ENCODE results near the gene PLXNA4.

The PLXNA4 gene

GRCh38 chr7:132398253-132398925, 177.9 kb downstream of the PLXNA4 start:
- no peak overlapping the region for H3K4me3 ChIP-seq (ENCODE audit: low read length)
- H2BK120ac ChIP-seq (ENCODE audit: low read depth, low read length) = no peak overlapping the region
- no peak overlapping the region for H3K4ac ChIP-seq (ENCODE audit: low read depth, low read length)
- H2BK15ac ChIP-seq (replicated peaks; ENCODE audit: low read depth) = no peak overlapping the region
- H3K23ac ChIP-seq (ENCODE audit: low read length) = no peak overlapping the region
- H3K27me3 ChIP-seq (ENCODE audit: insufficient read depth, low read length, poor library complexity) = no peaks in the 10 kb centered on the region
- no peak overlapping the region for H2BK5ac ChIP-seq (ENCODE audit: low read length)
- H3K27ac ChIP-seq (ENCODE audit: low read depth, low read length) = no peak overlapping the region
- H3K4me1 ChIP-seq (ENCODE audit: control insufficient read depth, low read depth, low read length) = peaks cover 2% of the 10 kb centered on the region
- no CpG with 5 or more reads among the region's 14 CpGs for WGBS (ENCODE audit: extremely low coverage, insufficient coverage, low lambda C conversion rate)
- no peak overlapping the region for H4K5ac ChIP-seq (ENCODE audit: low read length)
- no peak overlapping the region for H3K4me2 ChIP-seq (ENCODE audit: low read length)
- no peak overlapping the region for H3K9ac ChIP-seq (ENCODE audit: low read length)
- H3K56ac ChIP-seq (ENCODE audit: low read length) = no peak overlapping the region
- H3K36me3 ChIP-seq (ENCODE audit: control insufficient read depth, insufficient read depth, low read length) = no peaks in the 10 kb centered on the region
- H3K79me1 ChIP-seq (ENCODE audit: low read length) = no peaks in the 10 kb centered on the region
- no peak for DNase-seq
- no peak overlapping the region for H3K18ac ChIP-seq (ENCODE audit: low read length)
- H3K79me2 ChIP-seq (ENCODE audit: control insufficient read depth, insufficient read depth, low read length) = no peaks in the 10 kb centered on the region
- no peak overlapping the region for H2AK5ac ChIP-seq (ENCODE audit: low read length)
- no peak overlapping the region for H4K8ac ChIP-seq (ENCODE audit: low read depth, low read length)

- DNase-seq = no peak
- H3K4me3 ChIP-seq (ENCODE audit: low read length) = no peak overlapping the region
- H3K79me1 ChIP-seq (ENCODE audit: low read length) = no peaks in the 10 kb centered on the region
- H2BK5ac ChIP-seq (ENCODE audit: low read length) = no peak overlapping the region
- no peak overlapping the region for H4K8ac ChIP-seq (ENCODE audit: low read depth, low read length)
- H3K9ac ChIP-seq (ENCODE audit: low read length) = no peak overlapping the region
- no peaks in the 10 kb centered on the region for H3K4me1 ChIP-seq (ENCODE audit: control insufficient read depth, low read depth, low read length)
- H3K23ac ChIP-seq (ENCODE audit: low read length) = no peak overlapping the region
- no peaks in the 10 kb centered on the region for H3K27me3 ChIP-seq (ENCODE audit: insufficient read depth, low read length, poor library complexity)
- no peak overlapping the region for H2AK5ac ChIP-seq (ENCODE audit: low read length)
- H3K36me3 ChIP-seq (ENCODE audit: control insufficient read depth, insufficient read depth, low read length) = no peaks in the 10 kb centered on the region
- H2BK15ac ChIP-seq (replicated peaks; ENCODE audit: low read depth) = no peak overlapping the region
- H2BK120ac ChIP-seq (ENCODE audit: low read depth, low read length) = no peak overlapping the region
- H3K56ac ChIP-seq (ENCODE audit: low read length) = no peak overlapping the region
- no CpG with 5 or more reads among the region's 5 CpGs for WGBS (ENCODE audit: extremely low coverage, insufficient coverage, low lambda C conversion rate)
- no peak overlapping the region for H3K4me2 ChIP-seq (ENCODE audit: low read length)
- H3K27ac ChIP-seq (ENCODE audit: low read depth, low read length) = no peak overlapping the region
- no peak overlapping the region for H3K18ac ChIP-seq (ENCODE audit: low read length)
- H3K4ac ChIP-seq (ENCODE audit: low read depth, low read length) = no peak overlapping the region
- no peaks in the 10 kb centered on the region for H3K79me2 ChIP-seq (ENCODE audit: control insufficient read depth, insufficient read depth, low read length)
- no peak overlapping the region for H4K5ac ChIP-seq (ENCODE audit: low read length)
Observed at GRCh38 chr7:132397070-132397469, 179.2 kb downstream of the PLXNA4 start.

GRCh38 chr7:132395361-132395760, 180.9 kb downstream of the PLXNA4 start:
- no CpG with 5 or more reads among the region's 4 CpGs for WGBS (ENCODE audit: extremely low coverage, insufficient coverage, low lambda C conversion rate)
- no peak overlapping the region for H3K23ac ChIP-seq (ENCODE audit: low read length)
- no peak overlapping the region for H3K4ac ChIP-seq (ENCODE audit: low read depth, low read length)
- no peaks in the 10 kb centered on the region for H3K4me1 ChIP-seq (ENCODE audit: control insufficient read depth, low read depth, low read length)
- H2BK120ac ChIP-seq (ENCODE audit: low read depth, low read length) = no peak overlapping the region
- H3K27ac ChIP-seq (ENCODE audit: low read depth, low read length) = no peak overlapping the region
- no peak overlapping the region for H2BK15ac ChIP-seq (replicated peaks; ENCODE audit: low read depth)
- no peak overlapping the region for H3K18ac ChIP-seq (ENCODE audit: low read length)
- H3K79me2 ChIP-seq (ENCODE audit: control insufficient read depth, insufficient read depth, low read length) = no peaks in the 10 kb centered on the region
- no peaks in the 10 kb centered on the region for H3K36me3 ChIP-seq (ENCODE audit: control insufficient read depth, insufficient read depth, low read length)
- no peak for DNase-seq
- H3K79me1 ChIP-seq (ENCODE audit: low read length) = no peaks in the 10 kb centered on the region
- H2AK5ac ChIP-seq (ENCODE audit: low read length) = no peak overlapping the region
- no peak overlapping the region for H4K8ac ChIP-seq (ENCODE audit: low read depth, low read length)
- no peak overlapping the region for H3K9ac ChIP-seq (ENCODE audit: low read length)
- H3K4me3 ChIP-seq (ENCODE audit: low read length) = no peak overlapping the region
- no peak overlapping the region for H4K5ac ChIP-seq (ENCODE audit: low read length)
- no peak overlapping the region for H3K4me2 ChIP-seq (ENCODE audit: low read length)
- H3K27me3 ChIP-seq (ENCODE audit: insufficient read depth, low read length, poor library complexity) = no peaks in the 10 kb centered on the region
- no peak overlapping the region for H3K56ac ChIP-seq (ENCODE audit: low read length)
- no peak overlapping the region for H2BK5ac ChIP-seq (ENCODE audit: low read length)

GRCh38 chr7:132394283-132395198, 181.7 kb downstream of the PLXNA4 start:
- Histone ChIP-seq H2BK15ac (replicated peaks; ENCODE audit: low read depth) (no peak overlapping the region), H2BK120ac (ENCODE audit: low read depth, low read length) (no peak overlapping the region), H3K9ac (ENCODE audit: low read length) (no peak overlapping the region), H3K27ac (ENCODE audit: low read depth, low read length) (no peak overlapping the region), H4K8ac (ENCODE audit: low read depth, low read length) (no peak overlapping the region), H3K18ac (ENCODE audit: low read length) (no peak overlapping the region), H3K79me2 (ENCODE audit: control insufficient read depth, insufficient read depth, low read length) (no peaks in the 10 kb centered on the region), H3K36me3 (ENCODE audit: control insufficient read depth, insufficient read depth, low read length) (no peaks in the 10 kb centered on the region), H2BK5ac (ENCODE audit: low read length) (no peak overlapping the region), H3K4me1 (ENCODE audit: control insufficient read depth, low read depth, low read length) (no peaks in the 10 kb centered on the region), H3K23ac (ENCODE audit: low read length) (no peak overlapping the region), H3K4ac (ENCODE audit: low read depth, low read length) (no peak overlapping the region), H4K5ac (ENCODE audit: low read length) (no peak overlapping the region), H3K56ac (ENCODE audit: low read length) (no peak overlapping the region), H3K4me2 (ENCODE audit: low read length) (no peak overlapping the region), H3K4me3 (ENCODE audit: low read length) (no peak overlapping the region), H3K79me1 (ENCODE audit: low read length) (no peaks in the 10 kb centered on the region), H2AK5ac (ENCODE audit: low read length) (no peak overlapping the region), H3K27me3 (ENCODE audit: insufficient read depth, low read length, poor library complexity) (no peaks in the 10 kb centered on the region)
- no CpG with 5 or more reads among the region's 7 CpGs for WGBS (ENCODE audit: extremely low coverage, insufficient coverage, low lambda C conversion rate)
- peak; percentile 49 for DNase-seq

- Histone ChIP-seq H3K36me3 (ENCODE audit: control insufficient read depth, insufficient read depth, low read length) (no peaks in the 10 kb centered on the region), H2BK120ac (ENCODE audit: low read depth, low read length) (no peak overlapping the region), H4K8ac (ENCODE audit: low read depth, low read length) (no peak overlapping the region), H2BK5ac (ENCODE audit: low read length) (no peak overlapping the region), H3K9ac (ENCODE audit: low read length) (no peak overlapping the region), H3K4me1 (ENCODE audit: control insufficient read depth, low read depth, low read length) (no peaks in the 10 kb centered on the region), H3K27me3 (ENCODE audit: insufficient read depth, low read length, poor library complexity) (no peaks in the 10 kb centered on the region), H2BK15ac (replicated peaks; ENCODE audit: low read depth) (no peak overlapping the region), H3K79me1 (ENCODE audit: low read length) (no peaks in the 10 kb centered on the region), H3K4ac (ENCODE audit: low read depth, low read length) (no peak overlapping the region), H3K4me3 (ENCODE audit: low read length) (no peak overlapping the region), H3K79me2 (ENCODE audit: control insufficient read depth, insufficient read depth, low read length) (no peaks in the 10 kb centered on the region), H3K27ac (ENCODE audit: low read depth, low read length) (no peak overlapping the region), H2AK5ac (ENCODE audit: low read length) (no peak overlapping the region), H3K4me2 (ENCODE audit: low read length) (no peak overlapping the region), H3K23ac (ENCODE audit: low read length) (no peak overlapping the region), H4K5ac (ENCODE audit: low read length) (no peak overlapping the region), H3K18ac (ENCODE audit: low read length) (no peak overlapping the region), H3K56ac (ENCODE audit: low read length) (no peak overlapping the region)
- no CpG with 5 or more reads among the region's 9 CpGs for WGBS (ENCODE audit: extremely low coverage, insufficient coverage, low lambda C conversion rate)
- DNase-seq = no peak
Observed at GRCh38 chr7:132393789-132394261, 182.4 kb downstream of the PLXNA4 start.
